Adipocyte (in vitro differentiated cells): ENCODE results near the gene ANO10.
"Not testable (repeated sequence)": the region's sequence is repeated elsewhere in the genome, so short reads cannot be mapped to it uniquely, and the experiment has no call there.

Source experiments
- DNase-seq: peaks from one replicate; pipeline ENCODE4 v3.0.0-alpha.2; 2015; ENCODE audit warnings: low read depth
- H3K27me3 ChIP-seq: replicated peaks from 2 replicates; pipeline ENCODE4 v1.7.0; 2013; ENCODE audit warnings: mild to moderate bottlenecking, low read length, moderate library complexity; ENCODE audit not compliant: control insufficient read depth, insufficient read depth
- H3K36me3 ChIP-seq: 2 replicates; pipeline ENCODE4 v1.7.0; 2013; ENCODE audit warnings: low read length, mild to moderate bottlenecking, moderate library complexity; ENCODE audit not compliant: control insufficient read depth, insufficient read depth, severe bottlenecking
- H3K4me1 ChIP-seq: 2 replicates; pipeline ENCODE4 v1.7.0; 2013; ENCODE audit warnings: mild to moderate bottlenecking, low read length, moderate library complexity; ENCODE audit not compliant: control insufficient read depth, insufficient read depth
- H3K4me3 ChIP-seq: 2 replicates; pipeline ENCODE4 v1.7.0; 2013; ENCODE audit warnings: mild to moderate bottlenecking, low read length, moderate library complexity
- H3K9ac ChIP-seq: 2 replicates; pipeline ENCODE4 v1.7.0; 2013; ENCODE audit warnings: mild to moderate bottlenecking, low read length, moderate library complexity
- H3K9me3 ChIP-seq: 2 replicates; pipeline ENCODE4 v1.7.0; 2013; ENCODE audit warnings: mild to moderate bottlenecking, low read length, moderate library complexity; ENCODE audit not compliant: control insufficient read depth

Gene ANO10

GRCh38 chr3:43515208-43515917, 106.4 kb downstream of the ANO10 start:
- Histone ChIP-seq H3K27me3 (no peaks in the 10 kb centered on the region), H3K4me1 (no peaks in the 10 kb centered on the region), H3K9me3 (no peaks in the 10 kb centered on the region), H3K36me3 (peaks cover 10% of the 10 kb centered on the region), H3K4me3 (no peak overlapping the region), H3K9ac (no peak overlapping the region)
- no peak for DNase-seq

DNA sequence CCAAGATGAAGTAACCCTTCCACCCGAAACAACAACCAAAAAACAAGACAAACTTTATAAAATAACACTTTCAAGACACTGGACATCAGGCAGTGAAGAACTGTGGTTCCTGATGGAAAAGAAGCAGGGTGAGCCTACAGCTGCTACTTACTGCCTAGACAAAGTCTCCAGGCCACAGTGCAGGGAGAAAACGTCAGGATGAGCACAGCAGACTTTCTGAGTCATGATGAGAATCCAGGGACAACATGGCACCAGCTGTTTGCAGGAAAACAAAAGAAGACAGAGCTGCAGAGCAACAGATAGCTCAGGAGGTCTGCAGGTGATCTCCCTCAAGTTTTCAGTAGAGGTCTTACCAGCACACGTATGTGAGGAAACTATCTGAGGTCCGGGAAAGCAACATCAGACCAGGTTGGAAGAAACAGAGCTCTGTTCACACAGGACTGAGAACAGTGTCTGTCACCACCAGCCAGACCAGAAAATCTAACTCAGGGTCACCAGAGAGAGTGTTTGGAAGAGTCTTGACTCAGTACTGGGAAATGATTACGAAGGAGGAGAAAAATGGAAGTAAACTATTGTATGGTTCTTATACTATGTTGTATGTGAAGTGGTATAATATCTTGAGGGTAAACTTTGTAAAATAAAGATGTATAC, 108.9 kb downstream of the ANO10 start:
- no peaks in the 10 kb centered on the region for H3K9me3 ChIP-seq
- no peaks in the 10 kb centered on the region for H3K4me1 ChIP-seq
- peaks cover 6% of the 10 kb centered on the region for H3K36me3 ChIP-seq
- H3K9ac ChIP-seq, result no peak overlapping the region
- no peaks in the 10 kb centered on the region for H3K27me3 ChIP-seq
- no peak overlapping the region for H3K4me3 ChIP-seq
- no peak for DNase-seq

DNA sequence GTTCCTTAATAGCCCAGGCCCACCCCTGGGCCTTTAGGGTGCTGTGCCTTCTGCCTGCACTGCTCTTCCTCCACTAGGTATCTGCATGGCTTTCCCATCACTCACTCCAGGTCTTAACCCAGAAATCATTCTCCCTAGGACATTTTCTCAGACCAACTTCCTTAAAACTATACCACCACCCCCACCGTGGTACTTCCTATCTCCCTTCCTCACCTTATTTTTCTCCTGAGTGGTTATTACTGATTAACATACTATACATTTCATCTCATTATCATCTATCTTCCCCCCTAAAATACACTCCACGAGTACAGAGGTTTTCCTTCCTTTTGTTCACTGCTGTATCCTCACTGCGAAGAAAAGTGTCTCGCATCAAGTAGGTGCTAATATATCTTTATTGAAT, 115.2 kb downstream of the ANO10 start:
- H3K4me1 ChIP-seq, result no peaks in the 10 kb centered on the region
- DNase-seq, result no peak
- no peaks in the 10 kb centered on the region for H3K36me3 ChIP-seq
- no peak overlapping the region for H3K9ac ChIP-seq
- no peaks in the 10 kb centered on the region for H3K9me3 ChIP-seq
- no peak overlapping the region for H3K4me3 ChIP-seq
- H3K27me3 ChIP-seq, result no peaks in the 10 kb centered on the region

- H3K36me3 ChIP-seq, result no peaks in the 10 kb centered on the region
- no peaks in the 10 kb centered on the region for H3K4me1 ChIP-seq
- no peaks in the 10 kb centered on the region for H3K27me3 ChIP-seq
- no peak for DNase-seq
- H3K9me3 ChIP-seq, result no peaks in the 10 kb centered on the region
- no peak overlapping the region for H3K4me3 ChIP-seq
- H3K9ac ChIP-seq, result no peak overlapping the region
Observed at GRCh38 chr3:43505351-43505750, 116.5 kb downstream of the ANO10 start.

DNA sequence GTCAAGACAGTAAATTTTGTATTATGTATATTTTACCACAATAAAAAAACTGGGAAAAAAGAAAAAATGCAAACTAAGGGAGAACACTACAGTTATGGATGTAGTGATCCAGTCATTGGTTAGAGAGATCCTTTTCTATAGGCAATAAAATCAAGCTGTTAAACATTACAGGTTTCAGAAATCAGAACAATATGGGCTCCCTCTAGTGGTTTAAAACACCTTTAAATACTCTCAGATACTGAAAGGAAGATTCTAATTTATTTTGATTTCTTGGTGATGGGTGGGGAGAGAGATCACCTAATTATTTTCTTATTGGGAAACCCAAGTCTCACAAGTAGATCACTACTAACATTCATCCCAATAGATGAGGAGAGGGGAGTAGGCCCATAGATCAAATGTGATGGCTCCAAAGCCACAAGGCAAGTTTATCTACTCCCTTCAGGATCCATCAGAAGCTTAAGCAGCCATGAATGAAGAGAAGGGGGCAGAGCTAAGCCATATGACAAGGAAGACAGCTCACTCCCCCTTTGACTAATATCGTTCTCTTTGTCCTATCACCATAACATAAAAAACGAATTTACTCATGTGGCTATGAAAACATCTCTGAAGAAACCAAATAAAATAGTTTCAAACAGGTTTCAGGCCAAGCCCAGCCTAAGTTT, 118.6 kb downstream of the ANO10 start:
- Histone ChIP-seq H3K4me1 (peaks cover under 1% of the 10 kb centered on the region), H3K9ac (no peak overlapping the region), H3K27me3 (no peaks in the 10 kb centered on the region), H3K36me3 (no peaks in the 10 kb centered on the region), H3K9me3 (no peaks in the 10 kb centered on the region), H3K4me3 (no peak overlapping the region)
- DNase-seq, result peak; percentile 82

GRCh38 chr3:43499256-43499655, 122.6 kb downstream of the ANO10 start:
- DNase-seq, result no peak
- no peak overlapping the region for H3K9ac ChIP-seq
- no peaks in the 10 kb centered on the region for H3K9me3 ChIP-seq
- no peaks in the 10 kb centered on the region for H3K36me3 ChIP-seq
- peaks cover 11% of the 10 kb centered on the region for H3K4me1 ChIP-seq
- no peaks in the 10 kb centered on the region for H3K27me3 ChIP-seq
- H3K4me3 ChIP-seq, result no peak overlapping the region

- DNase-seq, result peak; percentile 48
- Histone ChIP-seq H3K4me1 (peaks cover 11% of the 10 kb centered on the region), H3K9ac (no peak overlapping the region), H3K9me3 (no peaks in the 10 kb centered on the region), H3K4me3 (no peak overlapping the region), H3K27me3 (no peaks in the 10 kb centered on the region), H3K36me3 (no peaks in the 10 kb centered on the region)
Observed at GRCh38 chr3:43497905-43498365, 123.9 kb downstream of the ANO10 start.

- no peak for DNase-seq
- Histone ChIP-seq H3K9me3 (no peaks in the 10 kb centered on the region), H3K4me1 (peaks cover 11% of the 10 kb centered on the region), H3K4me3 (no peak overlapping the region), H3K27me3 (no peaks in the 10 kb centered on the region), H3K36me3 (no peaks in the 10 kb centered on the region), H3K9ac (no peak overlapping the region)
Observed at GRCh38 chr3:43497422-43497821, 124.4 kb downstream of the ANO10 start.

DNA sequence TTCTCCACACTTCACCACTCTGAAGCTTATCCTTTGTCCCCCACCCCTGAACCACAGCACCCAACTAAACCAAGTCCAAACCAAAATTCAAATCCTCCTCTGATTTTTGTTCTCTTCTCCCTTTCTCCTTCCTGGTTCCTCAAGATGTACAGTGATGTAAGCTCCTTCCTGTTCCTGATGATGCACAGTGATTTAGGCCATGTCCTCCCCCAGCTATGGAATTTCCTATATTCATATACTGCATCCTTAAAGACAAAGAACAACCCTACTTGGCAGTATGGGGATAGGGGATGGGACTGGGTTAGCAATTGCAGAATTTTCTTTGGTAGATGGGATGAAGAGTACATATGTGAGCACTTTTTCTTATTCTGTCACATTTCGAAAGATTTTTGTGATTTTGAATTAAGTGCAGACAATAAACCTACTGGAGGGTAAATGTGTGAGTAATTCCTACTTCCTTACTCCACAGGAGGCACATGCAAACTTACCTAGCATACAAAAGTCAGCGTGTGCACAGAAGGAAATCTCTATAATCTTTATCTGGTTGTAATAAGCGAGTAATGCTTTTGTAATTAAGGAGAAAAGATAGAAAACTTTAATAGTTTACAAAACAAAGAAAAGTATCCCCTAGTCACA, 125.0 kb downstream of the ANO10 start:
- H3K9me3 ChIP-seq, result no peaks in the 10 kb centered on the region

DNA sequence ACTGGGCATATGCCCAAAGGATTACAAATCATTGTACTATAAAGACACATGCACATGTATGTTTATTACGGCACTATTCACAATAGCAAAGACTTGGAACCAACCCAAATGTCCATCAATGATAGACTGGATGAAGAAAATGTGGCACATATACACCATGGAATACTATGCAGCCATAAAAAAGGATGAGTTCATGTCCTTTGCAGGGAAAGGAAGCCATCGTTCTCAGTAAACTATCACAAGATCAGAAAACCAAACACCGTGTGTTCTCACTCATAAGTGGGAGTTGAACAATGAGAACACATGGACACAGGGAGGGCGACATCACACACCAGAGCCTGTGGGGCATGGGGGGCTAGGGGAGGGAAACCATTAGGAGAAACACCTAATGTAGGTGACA, 128.9 kb downstream of the ANO10 start:
- not testable (repeated sequence) for H3K9ac ChIP-seq, H3K36me3 ChIP-seq, H3K4me1 ChIP-seq, DNase-seq, H3K4me3 ChIP-seq, H3K27me3 ChIP-seq, H3K9me3 ChIP-seq

More for the DNA sequence above, 125.0 kb downstream of the ANO10 start:
- H3K27me3 ChIP-seq, result no peaks in the 10 kb centered on the region
- DNase-seq, result no peak
- H3K4me1 ChIP-seq, result peaks cover 11% of the 10 kb centered on the region
- H3K9ac ChIP-seq, result no peak overlapping the region
- H3K36me3 ChIP-seq, result no peaks in the 10 kb centered on the region
- H3K4me3 ChIP-seq, result no peak overlapping the region

DNA sequence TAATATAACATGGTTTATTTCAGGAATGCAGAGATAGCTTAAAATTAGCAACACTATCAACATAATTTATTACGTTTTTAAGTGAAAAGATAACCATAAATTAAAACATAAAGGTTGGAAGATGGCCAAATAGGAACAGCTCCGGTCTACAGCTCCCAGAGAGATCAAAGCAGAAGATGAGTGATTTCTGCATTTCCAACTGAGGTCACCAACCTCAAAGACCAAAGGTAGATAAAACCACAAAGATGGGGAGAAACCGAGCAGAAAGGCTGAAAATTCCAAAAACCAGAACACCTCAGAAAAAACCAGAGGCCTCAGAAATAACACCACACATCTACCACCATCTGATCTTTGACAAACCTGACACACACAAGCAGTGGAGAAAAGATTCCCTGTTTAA, 130.0 kb downstream of the ANO10 start:
- H3K4me3 ChIP-seq, H3K4me1 ChIP-seq, H3K36me3 ChIP-seq, H3K9me3 ChIP-seq, H3K9ac ChIP-seq, H3K27me3 ChIP-seq, DNase-seq: not testable (repeated sequence)
